ENCODE data around the gene GPR68.

Gene GPR68, protein sequence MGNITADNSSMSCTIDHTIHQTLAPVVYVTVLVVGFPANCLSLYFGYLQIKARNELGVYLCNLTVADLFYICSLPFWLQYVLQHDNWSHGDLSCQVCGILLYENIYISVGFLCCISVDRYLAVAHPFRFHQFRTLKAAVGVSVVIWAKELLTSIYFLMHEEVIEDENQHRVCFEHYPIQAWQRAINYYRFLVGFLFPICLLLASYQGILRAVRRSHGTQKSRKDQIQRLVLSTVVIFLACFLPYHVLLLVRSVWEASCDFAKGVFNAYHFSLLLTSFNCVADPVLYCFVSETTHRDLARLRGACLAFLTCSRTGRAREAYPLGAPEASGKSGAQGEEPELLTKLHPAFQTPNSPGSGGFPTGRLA

DNA sequence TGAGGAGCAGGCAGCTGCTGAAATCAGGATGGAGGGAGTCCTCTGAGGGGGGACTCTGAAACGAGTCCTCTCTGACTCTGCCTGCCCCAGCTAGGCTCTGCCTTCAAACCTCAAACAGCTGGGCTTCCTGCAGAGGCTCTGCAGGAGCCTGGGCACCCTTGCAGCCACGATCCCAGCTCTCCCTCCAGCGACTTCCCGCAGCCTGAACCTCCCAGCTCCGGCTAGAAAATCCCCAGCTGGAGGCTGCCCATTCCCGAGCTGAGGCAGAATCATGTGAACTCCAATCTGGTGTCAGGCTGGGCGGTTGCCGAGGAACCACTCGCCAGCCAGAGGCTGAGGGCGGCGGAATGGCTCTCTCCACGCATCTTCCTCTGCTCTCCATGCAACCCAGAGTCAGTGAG lies at the start of gene GPR68:
Gene GPR68 (minus strand): TSS at position 204 of the 401 bp plus-strand sequence. CDS start 9,654 bp downstream, outside the sequence.
- no peak for DNase-seq (ENCODE audit: low spot score)

DNA sequence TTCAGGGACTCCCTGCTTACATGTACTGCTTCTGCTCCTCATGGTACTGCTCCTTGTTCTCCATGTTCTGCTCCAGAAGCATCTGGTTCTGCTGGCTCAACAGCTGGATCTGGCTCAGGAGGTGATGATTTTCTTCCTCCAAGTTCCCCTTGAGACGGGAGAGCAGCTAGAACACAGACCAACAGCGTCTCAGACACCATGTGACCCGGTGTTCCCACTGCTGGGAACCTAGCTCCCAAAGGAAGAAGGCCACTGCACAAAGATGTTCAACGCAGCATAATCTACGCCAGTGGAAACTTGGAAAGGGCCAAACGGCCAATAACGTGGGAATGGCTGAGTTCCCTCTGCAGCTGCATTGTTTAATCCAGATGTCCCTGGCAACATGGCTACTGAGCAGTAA lies 49.6 kb upstream of the GPR68 start:
- DNase-seq (ENCODE audit: low spot score): no peak

DNA sequence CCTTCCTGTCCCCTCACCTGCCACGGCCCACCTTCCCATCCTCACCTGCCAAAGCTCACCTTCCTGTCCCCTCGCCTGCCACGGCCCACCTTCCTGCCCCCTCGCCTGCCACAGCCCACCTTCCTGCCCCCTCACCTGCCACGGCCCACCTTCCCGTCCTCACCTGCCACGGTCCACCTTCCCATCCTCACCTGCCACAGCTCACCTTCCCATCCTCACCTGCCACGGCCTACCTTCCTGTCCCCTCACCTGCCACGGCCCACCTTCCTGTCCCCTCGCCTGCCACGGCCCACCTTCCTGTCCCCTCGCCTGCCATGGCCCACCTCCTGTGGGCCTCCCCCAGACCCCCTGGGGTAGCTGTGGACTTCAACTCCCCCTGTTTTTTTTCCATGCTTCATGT lies 48.8 kb upstream of the GPR68 start:
- DNase-seq (ENCODE audit: low spot score): peak; percentile 78

DNA sequence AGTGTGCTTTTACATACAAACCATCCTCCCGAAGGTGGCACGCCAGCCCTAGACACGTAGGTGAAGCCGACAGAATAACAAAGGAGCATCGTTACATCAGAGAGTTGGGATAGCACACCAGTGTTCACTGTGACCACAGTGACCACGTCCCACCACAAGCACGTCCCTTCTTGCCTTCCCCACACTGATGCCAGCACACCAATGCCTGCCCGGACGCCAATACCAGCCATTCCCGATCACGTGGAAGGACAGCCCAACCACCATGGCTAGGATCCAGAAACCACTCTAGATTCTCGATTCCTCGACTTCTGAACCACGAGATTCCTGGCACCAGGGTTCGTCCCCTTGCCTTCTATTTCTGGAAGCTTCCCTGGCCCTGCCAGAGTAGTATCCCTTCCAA lies 48.0 kb upstream of the GPR68 start:
- no peak for DNase-seq (ENCODE audit: low spot score)

DNA sequence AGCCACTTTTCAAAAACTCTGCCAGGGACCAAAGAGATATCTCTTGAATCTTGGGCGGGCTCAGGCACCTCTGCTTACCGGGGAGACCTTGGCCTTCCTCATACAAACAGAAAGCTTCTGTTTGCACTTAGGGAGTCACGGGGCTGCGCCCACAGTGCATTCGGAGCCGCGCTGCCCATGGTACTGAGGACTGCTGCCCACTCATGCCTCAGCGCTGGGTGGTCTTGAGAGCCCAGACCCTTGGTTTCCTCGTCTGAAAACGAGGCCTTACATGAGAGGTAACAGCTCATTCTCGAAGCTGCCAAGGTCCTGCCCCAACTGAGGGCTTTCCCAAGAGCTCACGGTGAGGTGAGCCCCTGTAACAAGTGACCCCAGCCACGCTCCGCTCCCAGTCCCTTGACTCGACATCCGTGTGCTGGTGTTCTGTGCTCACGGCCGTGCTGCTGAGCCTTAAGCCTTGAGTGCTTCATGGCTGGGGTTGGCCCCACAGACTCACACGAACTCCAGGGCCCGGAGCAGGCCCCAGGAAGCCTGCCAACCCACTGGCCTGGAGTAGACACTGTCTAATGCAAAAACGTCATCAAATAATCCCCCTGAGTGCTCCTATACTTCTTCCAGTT lies 47.4 kb upstream of the GPR68 start:
- no peak for DNase-seq (ENCODE audit: low spot score)

DNA sequence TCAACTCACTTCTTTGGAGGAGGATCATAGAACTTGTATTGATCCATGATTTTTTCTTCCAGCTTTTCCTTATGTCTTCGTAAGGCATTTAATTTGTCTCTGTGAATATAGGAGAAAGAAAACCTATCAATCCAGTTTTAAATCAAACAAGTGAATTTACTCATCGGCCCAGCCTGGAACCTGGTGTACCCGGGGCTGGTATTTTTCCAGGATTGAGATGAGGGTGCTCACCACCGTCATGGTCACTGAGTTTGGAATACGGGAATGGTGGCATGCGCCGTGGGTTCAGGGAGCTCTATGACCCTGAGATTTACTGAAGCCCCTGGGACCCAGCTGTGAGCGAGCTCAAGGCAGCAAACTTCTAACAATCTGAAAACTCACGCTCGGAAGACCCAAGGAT lies 46.5 kb upstream of the GPR68 start:
- DNase-seq (ENCODE audit: low spot score): no peak

DNA sequence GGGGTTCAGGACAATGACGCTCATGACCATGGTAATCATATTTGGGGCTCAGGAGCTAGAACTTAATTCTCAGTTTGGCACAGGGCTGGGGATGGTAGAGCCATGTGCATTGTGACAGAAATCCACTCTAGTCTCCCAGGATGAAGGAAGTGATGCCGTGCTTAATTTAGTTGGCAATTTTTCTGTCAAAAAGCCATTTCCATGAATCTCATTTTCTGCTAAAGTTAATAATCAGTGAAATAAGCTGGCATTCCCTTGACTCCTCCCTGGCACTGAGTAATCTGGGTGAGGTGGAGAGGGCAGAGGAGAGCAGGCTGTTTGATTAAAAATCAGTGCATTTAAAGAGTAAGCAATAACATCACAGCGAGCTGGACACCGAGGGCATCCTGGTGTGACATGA lies 45.0 kb upstream of the GPR68 start:
- no peak for DNase-seq (ENCODE audit: low spot score)

DNA sequence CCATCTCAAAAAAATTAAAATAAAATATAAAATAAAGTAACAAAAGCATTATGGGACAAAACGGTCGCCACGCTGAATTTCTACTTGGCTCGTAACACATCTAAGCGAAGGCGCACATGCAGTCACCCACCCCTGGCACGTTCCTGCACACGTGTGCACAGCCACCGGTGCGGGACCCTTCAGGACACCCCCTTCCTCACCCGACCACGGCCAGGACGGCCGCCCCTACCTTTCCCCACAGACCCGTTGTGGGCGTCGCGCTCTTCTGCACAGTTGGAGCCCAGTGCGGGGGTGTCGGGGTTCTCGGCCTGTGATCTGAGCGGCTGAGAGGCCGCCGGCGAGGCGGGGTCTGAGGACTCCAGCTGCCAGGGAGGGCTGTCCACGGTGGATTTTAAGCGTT lies 44.4 kb upstream of the GPR68 start:
- DNase-seq (ENCODE audit: low spot score): no peak

DNA sequence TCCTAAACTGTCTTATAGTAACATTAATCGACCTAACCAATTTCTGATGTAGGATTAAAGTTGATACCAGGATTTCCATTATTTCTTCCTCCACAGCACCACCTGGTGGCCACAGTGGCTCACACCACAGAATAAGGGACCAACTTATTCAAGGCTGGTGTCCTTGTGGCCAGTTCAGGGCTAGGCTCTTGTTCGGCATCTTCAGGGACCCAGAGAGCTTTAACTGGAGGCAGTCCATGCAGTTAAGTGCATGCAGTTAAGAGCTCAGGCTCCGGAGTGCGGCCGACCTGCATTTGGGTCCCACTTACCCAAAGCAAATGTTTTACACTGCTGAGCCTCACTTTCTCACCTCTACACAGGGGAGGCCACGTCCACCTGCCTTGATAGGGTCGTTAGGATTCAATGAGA lies 42.0 kb upstream of the GPR68 start:
- DNase-seq (ENCODE audit: low spot score): peak; percentile 78

DNA sequence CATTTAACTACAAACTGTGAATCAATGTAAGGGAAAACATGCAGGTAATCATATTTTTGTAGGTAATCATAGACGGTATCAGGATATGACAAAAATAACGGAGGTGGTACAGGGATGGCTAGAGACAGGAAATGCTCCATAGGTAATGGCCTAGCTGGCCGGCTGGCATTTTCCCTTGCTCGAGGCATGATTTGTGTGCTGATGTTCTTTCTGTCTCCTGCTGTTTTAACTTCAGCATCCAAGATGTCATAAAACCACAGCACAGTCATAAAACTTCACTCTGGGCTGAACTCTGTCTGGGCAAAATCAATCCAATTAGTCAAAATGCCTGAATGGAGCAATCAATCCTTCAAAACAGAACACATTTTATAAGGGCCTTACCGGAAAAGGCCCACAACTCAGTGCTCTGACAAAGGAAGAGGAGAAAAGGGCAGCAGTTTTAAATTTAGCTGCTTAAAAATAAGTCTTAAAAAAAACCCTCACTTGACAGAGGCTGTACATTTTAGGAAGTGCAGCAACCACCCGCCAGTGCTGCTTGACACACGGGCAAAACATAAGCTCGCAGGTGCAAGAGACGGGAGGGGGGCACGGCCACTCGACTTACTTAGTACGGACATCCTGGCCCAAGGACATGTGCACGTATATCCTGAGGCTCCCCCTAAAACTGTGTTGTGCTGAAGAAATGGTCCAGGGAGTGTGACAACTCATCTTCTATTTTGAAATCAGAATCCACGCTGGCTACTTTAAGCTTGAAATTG lies 40.5 kb upstream of the GPR68 start:
- no peak for DNase-seq (ENCODE audit: low spot score)

DNA sequence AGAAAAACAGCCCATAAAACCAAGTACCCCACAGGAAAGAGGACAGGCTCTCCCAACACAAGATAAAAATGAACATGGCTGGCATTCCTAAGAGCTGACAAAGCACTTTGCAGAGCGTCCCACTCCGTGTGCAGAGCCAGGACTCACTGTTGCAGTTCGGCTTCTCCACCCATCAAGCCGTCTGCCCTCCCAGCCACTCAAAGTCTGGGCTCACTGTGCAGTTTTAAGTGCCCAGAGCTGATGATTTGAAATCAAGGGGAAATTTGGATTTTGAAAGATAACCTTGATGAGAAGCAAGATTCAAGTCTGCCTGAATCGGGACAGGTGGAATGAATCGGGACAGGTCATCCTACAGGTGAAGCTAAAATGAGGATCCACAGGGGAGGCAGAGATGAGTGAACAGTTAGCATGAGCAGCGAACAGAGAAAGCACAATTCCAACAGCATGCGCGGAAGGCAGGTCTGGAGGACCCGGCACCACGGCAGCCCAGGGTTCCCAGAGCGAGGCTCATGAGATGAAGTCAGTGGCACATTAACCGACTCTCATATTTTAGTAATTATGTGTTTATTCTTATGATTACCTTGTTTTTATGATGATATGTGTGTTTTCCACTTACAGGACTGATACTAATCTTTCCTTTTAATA lies 39.8 kb upstream of the GPR68 start:
- DNase-seq (ENCODE audit: low spot score): no peak

DNA sequence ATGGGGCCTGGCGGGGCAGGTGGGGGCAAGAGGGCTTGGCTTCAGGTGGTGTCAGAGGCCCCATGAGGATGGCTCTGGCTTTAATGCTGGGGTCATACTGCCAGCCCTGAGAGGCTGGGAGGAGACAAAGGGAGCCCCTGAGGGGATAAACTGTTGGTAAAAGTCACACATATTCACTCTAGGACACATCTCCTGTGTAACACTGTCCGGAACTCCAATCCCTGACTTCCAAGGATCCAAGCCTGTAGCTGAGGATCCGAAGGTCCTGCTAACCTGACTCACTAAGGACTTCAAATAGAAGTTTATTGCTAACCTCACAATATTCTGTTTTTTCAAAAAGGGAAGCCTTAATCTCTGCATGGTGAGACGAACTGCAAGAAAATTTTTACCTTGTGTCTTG lies 39.2 kb upstream of the GPR68 start:
- no peak for DNase-seq (ENCODE audit: low spot score)

DNA sequence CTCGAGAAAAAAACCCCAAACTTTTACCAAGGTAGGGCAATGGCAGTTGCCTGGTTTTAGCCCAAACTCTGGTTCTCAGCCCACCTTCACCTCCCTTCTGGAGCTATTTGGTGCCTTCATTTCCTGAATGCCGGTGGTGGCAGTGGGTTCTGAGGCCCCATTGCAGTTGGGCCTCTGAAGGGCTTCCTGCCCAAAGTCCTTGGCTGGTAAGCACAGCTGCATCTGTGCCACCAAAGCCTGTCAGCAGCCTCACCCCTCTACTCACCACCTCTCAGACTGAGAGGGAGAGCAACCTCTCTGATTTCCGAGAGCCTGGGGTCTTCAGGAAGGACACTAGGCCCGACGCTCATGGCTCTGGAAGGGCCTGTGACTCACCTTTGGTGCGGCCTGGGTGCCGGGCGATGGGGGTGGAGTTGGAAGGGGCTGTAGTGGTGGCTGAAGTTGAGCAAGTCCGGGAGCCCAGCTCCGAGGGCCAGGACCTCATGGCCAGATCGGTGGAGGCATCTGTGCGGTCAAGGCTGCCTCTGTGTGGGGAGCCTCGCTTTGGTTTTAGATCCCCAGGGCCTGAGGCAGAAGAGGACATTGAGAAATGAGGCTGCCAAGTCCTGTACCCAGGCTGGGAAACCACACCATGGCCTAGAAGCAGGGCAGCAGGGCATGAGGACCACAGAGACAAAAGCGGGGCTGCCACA lies 38.6 kb upstream of the GPR68 start:
- DNase-seq (ENCODE audit: low spot score): no peak

DNA sequence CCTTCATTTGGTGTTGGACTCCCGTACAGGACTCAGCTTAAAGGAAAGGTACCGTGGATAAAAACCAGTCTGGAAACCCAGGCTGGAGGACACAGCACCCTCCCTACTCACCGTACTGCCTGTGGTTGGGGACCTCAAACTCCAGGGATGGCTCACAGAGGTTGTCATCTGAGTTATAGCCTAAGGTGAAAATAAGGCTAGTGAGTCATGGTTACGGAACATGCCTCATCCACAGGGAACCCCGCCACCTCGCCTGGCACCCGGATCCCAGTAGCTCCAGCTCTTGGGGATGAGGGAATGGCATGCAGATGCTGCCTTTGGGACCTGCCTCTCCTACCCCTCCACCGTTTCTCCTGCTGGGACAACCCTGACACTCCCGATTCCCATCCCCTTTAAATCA lies 36.8 kb upstream of the GPR68 start:
- no peak for DNase-seq (ENCODE audit: low spot score)

DNA sequence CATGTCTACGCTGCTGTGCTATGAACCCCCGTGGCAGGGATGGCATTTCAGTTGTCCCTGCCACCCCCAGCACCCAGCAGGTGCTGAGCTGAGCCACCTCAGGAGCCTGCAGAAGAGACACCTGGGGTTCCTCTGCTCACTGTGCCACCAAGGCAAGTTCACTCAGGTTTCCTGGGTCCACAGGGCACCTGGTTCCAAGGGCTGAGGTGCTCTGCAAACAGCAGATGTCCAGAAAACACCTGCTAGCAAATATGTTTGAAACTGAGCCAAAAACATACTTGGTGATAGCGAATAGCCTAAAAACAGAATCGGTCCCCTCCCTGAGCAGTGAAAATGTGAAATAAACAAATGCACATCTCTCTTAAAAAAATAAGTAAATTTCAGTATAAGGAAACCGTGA lies 35.6 kb upstream of the GPR68 start:
- DNase-seq (ENCODE audit: low spot score): no peak

DNA sequence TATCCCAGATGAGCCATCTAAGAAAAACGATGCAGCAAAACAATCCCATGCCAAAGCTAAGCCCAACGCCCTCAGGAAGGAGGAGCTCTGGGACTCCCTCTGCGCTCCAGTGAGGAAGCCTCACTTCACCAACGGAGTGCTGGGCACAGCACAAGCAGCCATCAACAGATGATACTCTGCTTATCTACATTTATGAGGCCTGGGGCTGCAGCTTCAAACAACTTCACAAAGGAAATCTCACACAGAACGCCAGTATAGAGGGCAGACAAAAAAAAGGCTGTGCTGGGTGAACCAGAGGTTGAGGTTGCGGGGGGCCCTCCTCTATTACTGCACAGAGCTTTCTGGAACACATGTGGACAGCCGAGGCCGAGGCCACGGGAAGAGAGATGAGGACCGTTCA lies 34.9 kb upstream of the GPR68 start:
- DNase-seq (ENCODE audit: low spot score): no peak

DNA sequence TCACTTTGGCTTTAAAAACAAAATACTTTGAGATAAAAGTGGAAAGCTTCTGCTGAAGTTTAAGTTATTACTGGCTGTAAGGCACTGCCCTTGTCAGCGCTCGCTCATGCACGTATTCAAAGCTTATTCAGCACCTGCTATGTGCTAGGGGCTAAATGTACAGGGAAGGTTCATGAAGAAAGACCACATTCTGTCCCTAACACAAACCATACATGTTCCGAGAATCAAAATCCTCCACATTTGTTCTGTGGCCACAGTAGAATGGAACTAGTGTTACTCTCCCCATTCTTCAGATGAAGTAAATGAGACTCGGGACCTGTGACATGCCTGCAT lies 33.8 kb upstream of the GPR68 start:
- no peak for DNase-seq (ENCODE audit: low spot score)

DNA sequence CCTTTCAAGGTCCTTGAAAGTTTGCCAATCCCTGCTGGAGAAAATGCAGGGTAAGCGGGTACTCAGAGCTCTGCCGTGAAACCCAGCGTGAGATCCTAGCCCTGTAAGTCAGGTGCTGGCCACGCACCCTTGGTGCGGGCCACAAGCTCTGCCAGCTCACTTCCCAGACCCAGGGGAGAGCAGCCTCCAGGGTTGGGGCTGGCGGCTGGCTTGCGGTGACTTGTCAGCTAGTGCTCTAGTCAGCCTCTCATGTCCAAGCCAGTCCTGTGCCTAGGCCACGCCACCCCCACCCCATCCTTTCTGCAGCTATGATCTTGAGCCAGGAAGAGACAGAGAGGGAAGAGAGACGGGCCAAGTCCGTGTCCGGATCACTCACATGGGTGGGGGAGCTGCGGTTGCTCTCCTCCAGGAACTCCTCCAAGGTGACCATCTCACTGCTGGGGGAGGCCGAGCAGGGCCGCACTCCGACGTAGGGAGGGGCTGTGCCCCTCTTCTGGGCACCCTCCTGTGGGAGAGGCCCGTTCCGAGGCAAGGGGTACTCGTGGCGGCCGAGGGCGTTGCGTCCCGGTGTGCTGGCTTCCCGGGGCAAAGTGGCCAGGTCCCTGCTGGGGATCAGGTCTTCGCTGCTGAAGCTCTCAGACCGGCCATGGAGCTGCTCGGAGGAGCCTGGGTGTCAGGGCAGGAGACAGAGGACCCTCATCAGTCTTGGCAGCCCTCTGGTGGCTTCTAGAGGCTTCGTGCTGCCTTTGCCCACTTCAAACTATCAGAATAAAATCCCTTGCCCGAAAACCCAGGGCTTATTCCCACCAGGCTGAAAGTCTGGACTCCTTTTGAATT lies 33.3 kb upstream of the GPR68 start:
- no peak for DNase-seq (ENCODE audit: low spot score)

DNA sequence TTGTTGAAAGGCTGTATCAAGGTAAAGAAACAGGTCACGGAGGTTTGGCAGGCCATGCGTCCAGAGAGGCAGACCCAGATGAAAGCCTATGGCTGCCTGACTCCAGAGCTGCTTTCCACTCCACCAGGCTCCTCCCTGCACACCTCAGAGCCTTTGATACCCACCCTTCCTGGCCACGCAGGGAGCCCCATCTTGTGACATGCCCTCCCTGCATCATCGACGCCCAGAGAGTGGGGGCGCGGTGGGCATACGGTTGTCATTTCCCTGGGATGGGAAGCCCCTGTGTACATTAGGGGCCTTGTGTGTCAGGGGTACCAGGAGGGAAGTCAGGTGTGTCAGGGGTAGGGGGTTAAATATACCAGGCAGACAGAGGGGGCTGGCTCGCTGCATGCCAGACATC lies 30.3 kb upstream of the GPR68 start:
- no peak for DNase-seq (ENCODE audit: low spot score)

DNA sequence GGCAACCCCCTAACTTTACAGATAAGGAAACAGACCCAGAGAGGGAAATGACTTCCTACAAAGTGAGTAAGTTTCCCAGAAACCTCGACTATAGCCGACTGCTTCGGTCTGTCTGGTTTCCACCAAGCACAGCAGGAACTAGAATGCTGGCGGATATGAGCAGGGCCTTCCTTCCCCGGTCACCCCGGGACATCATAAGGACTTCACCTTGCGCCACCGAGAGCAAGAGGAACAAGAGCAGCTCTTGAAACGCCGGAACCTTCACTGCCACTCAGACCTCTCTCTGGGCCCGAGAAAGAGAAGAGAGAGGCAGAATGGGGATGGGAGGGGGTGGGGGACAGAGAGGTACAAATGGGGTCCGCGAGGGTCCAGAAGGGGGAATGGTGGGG lies 29.4 kb upstream of the GPR68 start:
- no peak for DNase-seq (ENCODE audit: low spot score)

DNA sequence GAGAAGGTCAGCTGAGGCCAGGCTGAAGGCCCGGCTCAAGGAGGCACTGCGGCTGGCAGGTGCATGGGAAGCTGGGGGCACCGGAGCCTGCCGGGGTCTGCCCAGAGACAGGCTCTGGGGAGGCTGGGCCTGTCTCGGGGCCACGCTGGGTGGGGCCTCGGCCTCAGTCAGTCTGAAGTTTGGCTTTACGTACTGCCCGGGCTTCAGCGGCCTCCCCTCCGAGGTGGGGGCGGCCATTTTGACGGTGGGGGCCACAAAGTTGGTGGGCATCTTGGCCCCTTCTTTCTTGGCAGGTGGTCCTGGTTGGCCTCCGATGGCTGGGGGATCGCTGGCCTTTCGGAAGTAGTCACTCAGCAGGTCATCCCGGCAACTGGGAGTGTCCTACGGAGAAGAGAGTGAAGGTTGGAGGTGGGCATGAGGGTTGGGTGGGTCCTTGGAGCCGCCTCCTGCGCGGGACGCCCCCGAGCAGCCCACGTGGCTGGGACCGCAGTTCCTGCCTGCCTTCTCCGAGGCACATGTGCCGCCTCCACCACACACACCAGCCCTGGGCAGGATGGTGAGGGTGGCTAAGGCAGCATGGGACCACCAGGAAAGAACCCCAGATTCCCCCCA lies 28.9 kb upstream of the GPR68 start:
- DNase-seq (ENCODE audit: low spot score): no peak

All from left forelimb (tissue), 1 donor.